Measurements from ENCODE around the gene CD276.

GRCh38 chr15:73711526-73711925 is 27.3 kb downstream of the CD276 start:
- TF ChIP-seq CTCF (IDR thresholded peaks at IDR 0.05; ENCODE audit: insufficient read depth, low read length, poor library complexity, severe bottlenecking): no peak
- no peak for TF ChIP-seq EZH2phosphoT487 (conservative IDR thresholded peaks at IDR 0.05; ENCODE audit: low read length)

Data from SU-DHL-6 (cell line).